SH-SY5Y (cell line): ENCODE results near the gene PDGFD.

ENCODE experiments used
- GATA2 ChIP-seq: IDR thresholded peaks from 2 replicates; pipeline ENCODE4 v1.6.1; 2011; ENCODE audit warnings: mild to moderate bottlenecking, low read depth, low read length
- GATA3 ChIP-seq: IDR thresholded peaks from 2 replicates; pipeline ENCODE4 v1.6.1; 2011; ENCODE audit warnings: low read depth, mild to moderate bottlenecking, low read length, moderate library complexity

- TF ChIP-seq GATA2 (no peak), GATA3 (no peak)
Measured at GRCh38 chr11:104075706-104076105, 88.2 kb downstream of the PDGFD start.
